HG03354 (cell line): Measurements from ENCODE around the gene POC5.

Experiments used
- ATAC-seq: cut with Tn5 transposase; IDR thresholded peaks from one replicate; pipeline ENCODE4 v1.9.1; 2021; ENCODE audit warnings: mild to moderate bottlenecking; ENCODE audit not compliant: unreplicated experiment, poor library complexity, severe bottlenecking

POC5 gene

DNA sequence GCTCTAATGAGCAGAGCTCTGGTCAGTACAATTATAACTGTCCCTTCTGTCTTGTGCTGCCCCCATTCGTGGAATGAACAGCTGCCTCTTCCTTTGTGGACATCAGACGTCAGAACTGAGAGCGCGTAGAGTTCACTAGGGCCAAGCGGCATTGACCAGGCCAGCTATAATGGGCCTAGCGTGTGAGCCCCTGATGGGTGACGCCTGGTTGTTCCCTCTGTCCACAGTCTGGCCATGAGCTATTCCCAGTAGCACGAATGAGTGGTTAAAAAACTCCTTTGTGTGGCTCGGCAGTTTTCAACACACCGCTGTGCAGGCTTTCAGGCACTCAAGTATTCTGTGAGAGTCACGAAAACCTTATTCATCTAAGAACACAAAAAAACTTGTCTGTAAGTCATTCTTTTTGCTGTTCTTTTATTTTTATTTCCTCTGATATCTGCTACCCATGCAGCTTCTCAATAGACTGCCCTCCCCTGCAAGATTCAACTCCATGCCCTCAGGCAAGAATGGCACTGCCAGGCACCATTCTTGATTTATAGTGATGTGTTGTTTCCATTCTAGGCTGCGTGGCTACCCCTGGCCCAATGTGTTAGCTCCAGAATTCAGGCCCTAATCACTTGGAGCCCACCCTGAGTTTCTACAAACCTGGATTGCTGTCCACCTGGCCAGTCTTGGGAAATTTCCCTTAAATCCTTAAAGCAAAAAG is 53.5 kb downstream of the POC5 start:
- no peak for ATAC-seq

DNA sequence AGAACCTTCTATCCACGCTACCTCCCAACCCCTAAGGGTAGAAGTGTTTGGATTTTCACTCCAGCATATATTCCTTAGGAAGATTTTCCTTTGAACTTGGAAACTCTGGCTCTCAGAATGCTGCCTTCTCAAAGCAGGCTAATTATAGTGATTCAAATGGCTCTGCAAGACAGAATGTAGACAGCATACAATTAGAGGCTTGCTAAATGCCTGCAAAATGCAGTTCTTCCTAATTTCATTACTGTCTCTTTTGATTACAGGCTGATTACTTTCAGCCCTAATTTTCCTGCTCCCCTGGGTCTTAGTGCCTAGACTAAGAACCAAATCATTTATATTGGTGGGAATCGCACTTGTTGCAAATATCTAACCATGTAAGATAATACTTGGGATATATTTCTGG is 55.2 kb downstream of the POC5 start:
- ATAC-seq = no peak

GRCh38 chr5:75660678-75661465 is 56.4 kb downstream of the POC5 start:
- no peak for ATAC-seq

DNA sequence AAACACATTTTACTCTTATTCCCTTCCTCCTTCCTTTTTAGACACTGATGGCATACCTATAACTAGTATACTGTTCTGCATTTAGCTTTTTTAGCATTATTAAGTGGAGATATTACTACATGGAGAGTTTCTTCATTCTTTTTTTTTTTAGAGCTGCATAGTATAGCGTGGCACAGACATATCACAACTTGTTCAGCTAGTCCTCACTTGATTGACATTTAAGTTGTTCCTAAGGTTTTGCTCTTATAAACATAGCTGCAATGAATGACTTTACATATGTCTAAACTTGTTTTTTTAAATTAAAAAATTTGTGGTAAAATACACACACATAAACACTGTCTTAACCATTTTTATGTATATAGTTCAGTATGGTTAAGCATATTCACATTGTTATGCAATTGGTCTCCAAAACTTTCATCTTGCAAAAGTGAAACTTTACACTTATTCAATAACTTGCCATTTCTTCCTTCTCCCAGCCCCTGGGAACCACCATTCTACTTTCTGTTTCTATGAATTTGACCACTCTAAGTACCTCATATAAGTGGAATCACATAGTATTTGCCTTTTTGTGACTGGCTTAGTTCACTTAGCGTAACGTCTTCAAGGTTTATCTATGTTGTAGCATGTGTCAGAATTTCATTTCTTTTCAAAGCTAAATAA is 57.3 kb downstream of the POC5 start:
- no peak for ATAC-seq

- ATAC-seq = no peak
Measured at GRCh38 chr5:75656311-75657003, 60.8 kb downstream of the POC5 start.

DNA sequence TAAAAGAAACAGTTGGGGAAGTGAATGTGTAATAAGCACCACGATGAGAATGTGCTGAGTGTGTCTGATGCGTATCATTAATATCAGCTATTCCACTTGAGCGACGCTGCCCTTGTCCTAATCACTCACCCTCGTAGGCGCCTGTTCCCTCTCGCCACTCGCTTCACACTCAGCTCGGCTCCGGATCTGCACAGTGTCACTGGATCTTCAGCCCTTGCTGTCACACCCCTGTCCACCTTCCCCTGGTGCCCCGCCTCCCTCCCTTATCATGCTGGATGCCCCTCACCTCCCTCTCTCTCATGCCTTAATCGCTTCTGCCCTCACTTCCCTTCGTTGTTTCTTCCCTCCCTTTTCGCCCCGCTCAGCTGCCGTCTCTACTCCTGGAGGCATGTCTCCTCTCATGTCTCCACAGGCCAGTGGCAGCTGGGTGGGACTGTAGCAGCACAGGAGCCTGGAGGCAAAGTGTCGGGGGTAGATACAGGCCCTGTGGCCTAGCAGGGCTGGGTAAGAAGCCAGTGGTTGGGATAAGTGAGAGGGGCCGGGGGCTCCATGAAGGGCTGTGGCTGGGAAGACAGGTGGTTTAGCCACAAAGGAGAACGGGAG is 62.4 kb downstream of the POC5 start:
- ATAC-seq = no peak

GRCh38 chr5:75653521-75653920 is 63.7 kb downstream of the POC5 start:
- ATAC-seq = no peak

GRCh38 chr5:75651575-75652238 is 65.5 kb downstream of the POC5 start:
- no peak for ATAC-seq

DNA sequence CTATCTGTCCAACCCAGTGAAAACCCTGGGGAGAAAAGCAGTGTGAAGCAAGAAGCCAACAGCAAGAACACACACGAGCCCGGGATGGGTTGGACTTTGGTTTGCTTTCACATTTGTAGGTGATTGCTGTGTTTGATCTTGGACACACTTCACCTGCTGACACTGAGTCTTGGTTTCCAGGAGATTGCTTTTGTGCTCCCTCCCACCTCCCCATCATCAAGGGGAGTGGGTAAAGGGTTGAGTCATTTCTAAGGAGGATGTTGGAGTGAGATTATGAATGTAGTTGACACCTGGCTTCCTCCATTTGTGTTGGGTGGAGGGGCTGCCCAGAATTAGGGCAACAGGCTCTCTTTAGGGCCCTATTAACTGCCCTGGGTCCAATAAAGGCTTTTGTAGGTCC is 68.5 kb downstream of the POC5 start:
- peak; percentile 52 for ATAC-seq

DNA sequence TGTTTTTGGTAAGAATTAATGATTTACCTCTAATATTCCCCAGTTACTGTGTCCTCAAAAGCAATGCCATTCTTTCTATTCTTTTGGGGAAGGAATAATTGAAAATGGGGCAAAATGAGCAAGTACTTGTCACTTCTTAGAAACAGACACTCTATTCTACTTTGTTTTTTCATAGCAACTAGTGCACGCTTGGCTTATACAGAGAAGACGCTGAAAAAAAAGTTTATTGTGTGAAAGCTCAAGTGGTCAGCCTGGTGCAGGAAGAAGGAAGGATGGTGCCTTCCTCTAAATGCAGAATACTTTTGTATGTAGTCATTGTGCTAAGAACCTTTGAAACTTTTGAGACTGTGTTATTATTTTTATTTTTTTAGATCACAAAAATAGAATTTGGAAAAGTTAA is 76.4 kb downstream of the POC5 start:
- ATAC-seq = no peak

GRCh38 chr5:75640395-75640794 is 76.8 kb downstream of the POC5 start:
- ATAC-seq = no peak

DNA sequence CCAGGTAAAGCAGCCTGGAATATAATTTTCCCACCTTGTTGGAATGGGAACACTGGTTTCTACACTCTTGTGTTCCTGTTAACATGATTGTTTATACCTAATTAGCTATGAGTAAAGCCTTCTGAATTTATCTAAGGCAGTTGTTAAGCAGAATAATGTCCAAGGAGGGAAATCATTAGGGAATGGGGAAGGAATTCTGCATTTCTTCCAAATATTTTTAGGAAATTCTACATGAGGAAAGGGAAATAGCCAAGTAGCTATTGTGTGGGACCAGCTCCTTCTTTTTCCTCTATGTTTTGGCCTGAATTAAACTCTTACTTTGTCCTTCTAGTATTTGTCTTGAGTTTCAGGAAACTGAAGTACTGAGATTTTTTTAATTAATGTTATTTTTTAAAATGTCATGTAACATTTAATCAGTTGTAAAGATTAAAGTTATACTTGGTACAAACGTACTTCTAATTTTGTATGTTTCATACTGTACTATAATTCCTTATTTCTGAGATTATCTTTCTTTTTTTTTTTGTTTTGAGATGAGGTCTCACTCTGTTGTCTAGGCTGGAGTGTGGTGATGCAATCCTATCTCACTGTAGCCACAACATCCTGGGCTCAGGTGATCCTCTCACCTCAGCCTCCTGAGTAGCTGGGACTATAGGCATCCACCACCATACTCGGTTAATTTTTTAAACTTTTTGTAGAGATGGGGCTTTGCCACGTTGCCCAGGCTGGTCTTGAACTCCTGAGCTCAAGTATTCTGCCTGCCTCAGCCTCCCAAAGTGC is 77.5 kb downstream of the POC5 start:
- ATAC-seq = no peak

GRCh38 chr5:75637949-75638348 is 79.3 kb downstream of the POC5 start:
- no peak for ATAC-seq

GRCh38 chr5:75632321-75632720 is 84.9 kb downstream of the POC5 start:
- no peak for ATAC-seq

DNA sequence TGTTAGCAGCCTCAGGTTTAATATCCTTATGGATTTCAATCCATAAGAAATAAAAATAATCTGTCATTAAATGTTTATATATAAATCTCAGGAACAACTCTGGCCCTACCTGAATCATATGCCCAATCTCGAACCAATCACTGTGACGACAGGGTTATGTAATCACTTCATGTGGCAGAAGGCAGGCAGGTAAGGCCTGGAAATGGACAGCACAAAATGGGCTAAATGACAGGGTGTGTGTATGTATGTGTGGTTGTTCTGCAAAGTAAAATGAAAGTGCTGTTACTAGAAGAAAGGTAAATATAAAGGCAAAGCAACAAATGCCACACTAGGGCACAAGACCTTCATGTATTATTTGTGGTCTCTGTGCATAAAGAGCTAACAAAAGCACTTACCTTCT is 86.4 kb downstream of the POC5 start:
- no peak for ATAC-seq

GRCh38 chr5:75627801-75628200 is 89.4 kb downstream of the POC5 start:
- ATAC-seq = no peak

GRCh38 chr5:75626959-75627358 is 90.3 kb downstream of the POC5 start:
- ATAC-seq = no peak
